ENCODE results near the gene HP.

Gene HP

GRCh38 chr16:72060405-72060804 lies 6.1 kb downstream of the HP start:
- TF ChIP-seq CTCF (IDR thresholded peaks at IDR 0.05; ENCODE audit: unreplicated experiment in 3 of 3), result no peak
- H3K27me3 Mint-ChIP-seq (ENCODE audit: low read depth), result peaks cover 5% of the 10 kb centered on the region
- H3K9me3 Mint-ChIP-seq, result no peaks in the 10 kb centered on the region
- no peaks in the 10 kb centered on the region for H3K4me1 Mint-ChIP-seq
- H3K27ac Mint-ChIP-seq, result no peak overlapping the region
- no peaks in the 10 kb centered on the region for H3K36me3 Mint-ChIP-seq (ENCODE audit: low read depth)
- H3K4me3 Mint-ChIP-seq, result no peak overlapping the region

GRCh38 chr16:72061564-72061963 lies 7.3 kb downstream of the HP start:
- Mint-ChIP-seq H3K27ac (no peak overlapping the region), H3K9me3 (no peaks in the 10 kb centered on the region), H3K4me3 (no peak overlapping the region), H3K4me1 (no peaks in the 10 kb centered on the region), H3K36me3 (ENCODE audit: low read depth) (no peaks in the 10 kb centered on the region), H3K27me3 (ENCODE audit: low read depth) (peaks cover 5% of the 10 kb centered on the region)
- no peak for TF ChIP-seq CTCF (IDR thresholded peaks at IDR 0.05; ENCODE audit: unreplicated experiment in 3 of 3)

- Mint-ChIP-seq H3K9me3 (no peaks in the 10 kb centered on the region), H3K27me3 (ENCODE audit: low read depth) (no peaks in the 10 kb centered on the region), H3K4me1 (no peaks in the 10 kb centered on the region), H3K36me3 (ENCODE audit: low read depth) (no peaks in the 10 kb centered on the region), H3K27ac (no peak overlapping the region), H3K4me3 (no peak overlapping the region)
- TF ChIP-seq CTCF (IDR thresholded peaks at IDR 0.05; ENCODE audit: unreplicated experiment in 3 of 3), result no peak
These were observed 10.1 kb downstream of the HP start for GRCh38 chr16:72064361-72064894.

GRCh38 chr16:72066747-72067146 lies 12.4 kb downstream of the HP start:
- H3K9me3 Mint-ChIP-seq, result no peaks in the 10 kb centered on the region
- no peaks in the 10 kb centered on the region for H3K27me3 Mint-ChIP-seq (ENCODE audit: low read depth)
- no peaks in the 10 kb centered on the region for H3K36me3 Mint-ChIP-seq (ENCODE audit: low read depth)
- H3K4me3 Mint-ChIP-seq, result no peak overlapping the region
- peak overlapping the region in 1 of 3 experiments; percentile 3 for H3K27ac Mint-ChIP-seq
- peak; percentile 46 to 58 (median 52) for TF ChIP-seq CTCF (IDR thresholded peaks at IDR 0.05; ENCODE audit: unreplicated experiment in 3 of 3)
- H3K4me1 Mint-ChIP-seq, result no peaks in the 10 kb centered on the region

- Mint-ChIP-seq H3K4me3 (no peak overlapping the region), H3K27ac (peak overlapping the region in 1 of 3 experiments; percentile 24), H3K27me3 (ENCODE audit: low read depth) (no peaks in the 10 kb centered on the region), H3K4me1 (peaks cover 6% of the 10 kb centered on the region), H3K36me3 (ENCODE audit: low read depth) (no peaks in the 10 kb centered on the region), H3K9me3 (no peaks in the 10 kb centered on the region)
- TF ChIP-seq CTCF (IDR thresholded peaks at IDR 0.05; ENCODE audit: unreplicated experiment in 3 of 3), result no peak
These were observed 14.6 kb downstream of the HP start for GRCh38 chr16:72068930-72069329.

GRCh38 chr16:72072514-72073342 lies 18.4 kb downstream of the HP start:
- Mint-ChIP-seq H3K27me3 (ENCODE audit: low read depth) (no peaks in the 10 kb centered on the region), H3K9me3 (no peaks in the 10 kb centered on the region), H3K36me3 (ENCODE audit: low read depth) (no peaks in the 10 kb centered on the region), H3K4me1 (peaks cover 6% of the 10 kb centered on the region), H3K27ac (peak overlapping the region; percentile 59 to 79 (median 78)), H3K4me3 (no peak overlapping the region)
- TF ChIP-seq CTCF (IDR thresholded peaks at IDR 0.05; ENCODE audit: unreplicated experiment in 3 of 3), result no peak

Measured in nephron (organoid).